CMK (cell line): ENCODE results near the gene EIF4EBP2.

Experiments used
- DNase-seq: peaks from one replicate; pipeline ENCODE4 v3.0.0-alpha.2; 2010; ENCODE audit warnings: low read depth

The EIF4EBP2 gene

DNA sequence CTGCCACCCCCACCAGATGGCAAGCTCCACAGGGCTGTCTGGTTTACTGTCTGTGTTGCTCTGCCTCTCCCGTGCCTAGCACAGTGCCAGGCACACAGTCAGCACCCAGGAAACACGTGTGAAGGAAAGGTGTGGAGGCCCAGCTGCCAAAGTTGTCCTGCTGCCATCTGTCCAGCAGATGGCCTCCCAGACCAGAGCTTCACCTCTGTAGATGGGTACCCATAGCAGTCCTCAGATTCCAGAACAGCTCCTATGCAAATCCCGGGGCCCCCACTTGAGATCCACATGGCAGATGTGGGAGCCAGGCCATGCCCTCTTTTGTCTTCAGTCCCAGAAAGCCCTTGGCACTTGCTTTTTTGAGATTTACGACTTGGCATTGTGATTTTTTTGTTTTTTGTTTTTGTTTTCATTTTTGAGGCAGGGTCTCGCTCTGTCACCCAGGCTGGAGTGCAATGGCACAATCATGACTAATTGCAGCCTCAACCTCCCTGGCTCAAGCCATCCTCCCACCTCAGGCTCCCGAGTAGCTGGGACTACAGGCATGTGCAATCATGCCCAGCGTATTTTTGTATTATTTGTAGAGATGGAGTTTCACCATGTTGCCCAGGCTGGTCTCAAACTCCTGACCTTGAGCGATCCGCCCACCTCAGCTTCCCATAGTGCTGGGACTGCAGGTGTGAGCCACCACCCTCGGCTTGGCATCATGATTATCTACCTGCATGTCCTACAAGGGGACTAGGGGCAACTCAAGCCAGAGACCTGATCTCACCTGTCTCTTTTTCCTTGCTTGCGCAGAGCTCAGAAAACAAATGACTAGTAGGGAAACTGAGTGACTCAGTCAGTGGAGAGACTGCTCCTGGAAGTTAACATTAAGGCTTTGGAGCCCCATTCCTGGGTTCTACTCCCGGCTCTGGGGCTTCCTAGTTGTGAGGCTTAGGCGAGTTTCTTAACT is 57.7 kb downstream of the EIF4EBP2 start:
- peak; percentile 24 for DNase-seq

DNA sequence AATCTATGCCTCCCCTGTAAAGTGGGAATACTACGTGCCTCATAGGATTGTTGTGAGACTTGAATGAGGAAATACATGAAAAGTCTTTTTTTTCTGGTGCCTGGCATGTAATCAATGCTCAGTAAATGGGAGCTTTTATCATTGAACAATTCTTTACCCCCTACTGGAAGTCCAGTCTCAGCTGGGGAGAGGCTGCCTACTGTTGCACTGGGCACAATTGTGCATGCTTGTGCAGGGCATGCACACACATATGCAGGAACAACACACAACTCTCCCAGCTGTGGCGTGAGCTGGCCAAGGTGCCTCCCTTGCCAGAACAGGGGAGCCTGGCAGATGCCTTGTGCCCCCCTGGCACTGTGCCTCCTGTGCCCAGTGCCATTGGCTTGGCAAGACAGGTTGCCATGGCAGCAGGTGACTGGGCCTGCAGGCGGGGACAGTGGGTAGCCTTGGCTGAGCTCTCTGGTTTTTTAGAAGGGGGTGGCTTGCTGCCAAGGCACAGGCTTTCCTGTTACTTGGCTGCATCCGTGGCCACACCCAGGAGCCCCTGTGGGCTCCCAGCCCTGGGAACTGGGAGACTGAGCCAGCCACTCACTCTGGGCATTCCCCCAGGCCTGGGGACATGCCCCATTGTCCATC is 58.5 kb downstream of the EIF4EBP2 start:
- DNase-seq = no peak

DNA sequence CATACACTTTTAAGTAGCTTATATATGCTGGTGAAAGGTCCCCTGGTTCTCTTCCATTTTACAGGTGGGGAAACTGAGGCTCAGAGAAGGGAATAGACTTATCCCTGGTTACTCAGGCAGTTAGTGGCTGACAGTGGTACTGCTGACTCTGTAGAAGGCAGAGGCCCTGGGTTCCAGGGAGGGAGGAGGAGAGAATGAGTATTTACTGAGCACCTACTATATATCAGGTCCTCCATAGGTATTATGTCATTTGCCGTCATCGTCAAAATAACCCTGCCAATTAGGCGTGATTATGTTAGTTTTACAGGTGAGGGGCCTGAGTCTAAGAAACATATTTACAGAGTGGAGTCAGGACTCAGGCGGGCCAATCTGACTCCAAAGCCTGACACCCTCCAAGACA is 61.3 kb downstream of the EIF4EBP2 start:
- no peak for DNase-seq

DNA sequence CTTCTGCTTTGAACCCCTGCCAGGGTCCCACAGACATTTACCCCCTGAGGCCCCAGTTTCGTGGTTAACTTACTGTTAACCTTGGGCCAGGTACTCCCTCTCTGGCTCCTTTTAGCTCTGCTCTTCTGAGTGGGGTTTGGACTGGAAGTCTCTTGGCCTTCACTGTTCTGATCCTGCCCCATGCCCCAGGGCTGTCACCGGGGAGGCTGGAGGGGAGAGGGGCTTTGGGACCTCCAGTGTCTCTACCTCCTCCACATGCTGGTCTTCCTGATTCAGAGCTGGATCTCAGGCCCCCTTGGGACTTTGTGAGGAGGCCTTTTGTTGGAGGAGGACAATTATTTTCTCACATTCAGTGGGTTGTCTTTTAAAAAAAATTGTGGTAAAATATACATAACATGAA is 61.9 kb downstream of the EIF4EBP2 start:
- DNase-seq = no peak

DNA sequence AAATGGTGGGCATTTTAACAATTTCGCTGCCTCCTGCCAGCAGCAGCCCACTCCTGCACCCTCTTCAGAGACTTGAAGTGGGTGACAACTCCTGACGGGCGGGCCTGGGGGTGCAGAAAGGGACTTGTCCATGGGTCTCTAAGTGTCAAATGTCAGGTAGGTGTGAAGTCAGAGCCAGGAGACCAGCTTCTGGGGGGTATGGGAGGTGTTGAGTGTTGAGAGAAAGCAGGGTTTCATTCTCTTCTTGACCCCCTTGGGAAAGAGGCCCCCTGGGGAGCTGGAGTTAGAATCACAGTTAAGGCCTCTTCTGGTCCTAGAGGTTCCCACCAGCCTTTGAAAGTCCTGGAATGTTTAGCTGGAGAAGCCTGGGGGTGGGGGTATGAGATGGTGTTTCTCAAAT is 63.0 kb downstream of the EIF4EBP2 start:
- DNase-seq = no peak

DNA sequence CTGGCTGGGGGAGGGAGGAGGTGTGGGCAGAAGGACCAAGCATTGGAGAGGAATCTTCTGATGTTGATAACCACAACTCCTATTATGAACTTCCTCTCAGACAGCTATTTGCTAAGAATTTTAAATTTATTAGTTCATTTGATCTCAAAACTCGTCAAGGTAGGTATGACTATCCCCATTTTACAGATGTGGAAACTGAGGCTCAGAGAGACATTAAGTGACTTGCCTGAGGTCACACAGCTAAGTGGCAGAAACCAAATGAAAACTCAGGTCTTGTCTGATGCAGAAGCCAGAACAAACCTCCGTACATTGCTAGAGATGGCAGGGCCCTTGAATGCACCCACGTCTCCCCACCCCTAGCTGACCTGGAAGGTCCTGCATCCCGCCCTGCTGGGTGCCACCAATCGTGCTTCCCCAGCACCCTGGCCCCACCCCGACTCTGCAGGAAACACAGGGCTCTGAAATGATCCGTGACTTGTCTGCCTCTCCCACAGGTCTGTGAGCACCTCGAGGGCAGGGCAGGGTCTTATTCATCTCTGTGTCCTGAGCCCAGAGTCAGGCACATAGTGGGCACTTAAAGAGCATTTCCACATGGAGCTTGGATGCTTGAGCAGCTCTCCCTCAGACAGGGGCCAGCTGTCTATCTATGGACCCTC is 69.0 kb downstream of the EIF4EBP2 start:
- no peak for DNase-seq

DNA sequence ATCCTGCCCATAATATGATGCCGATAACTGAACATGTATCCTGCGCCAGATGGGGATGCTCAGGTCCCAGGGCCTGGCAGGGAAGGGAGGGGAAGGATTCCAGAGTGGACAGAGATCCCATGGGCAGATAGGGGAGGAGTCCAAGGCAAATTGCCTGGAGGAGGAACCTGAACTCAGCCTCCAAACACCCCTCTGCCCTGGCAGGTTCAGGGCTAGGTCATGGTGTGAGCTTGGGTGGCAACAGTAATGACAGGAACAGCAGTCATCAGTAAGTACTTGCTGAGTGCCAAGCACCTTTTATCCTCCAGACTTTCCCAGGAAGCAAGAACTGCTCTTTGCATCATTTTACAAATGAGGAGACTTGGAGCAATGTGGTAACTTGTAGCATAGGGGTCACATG is 70.8 kb downstream of the EIF4EBP2 start:
- no peak for DNase-seq

DNA sequence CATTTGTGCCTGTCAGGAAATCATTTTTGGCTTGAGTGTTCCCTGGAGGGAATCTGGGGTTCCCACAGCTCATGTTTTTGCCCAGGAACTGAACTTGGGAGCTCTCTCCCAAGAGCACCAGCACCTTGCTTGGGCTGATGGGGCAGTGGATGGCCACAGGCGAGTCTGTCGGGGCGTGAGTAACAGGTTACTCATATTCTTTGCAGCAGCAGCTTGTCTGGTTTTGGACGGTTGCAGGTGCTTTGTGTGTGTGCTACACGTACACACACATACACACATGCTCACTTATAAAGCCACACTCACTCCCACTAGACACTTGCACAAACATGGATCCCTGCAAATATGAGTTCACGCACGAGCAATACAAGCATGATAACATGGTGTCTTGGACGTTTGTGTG is 71.7 kb downstream of the EIF4EBP2 start:
- no peak for DNase-seq

DNA sequence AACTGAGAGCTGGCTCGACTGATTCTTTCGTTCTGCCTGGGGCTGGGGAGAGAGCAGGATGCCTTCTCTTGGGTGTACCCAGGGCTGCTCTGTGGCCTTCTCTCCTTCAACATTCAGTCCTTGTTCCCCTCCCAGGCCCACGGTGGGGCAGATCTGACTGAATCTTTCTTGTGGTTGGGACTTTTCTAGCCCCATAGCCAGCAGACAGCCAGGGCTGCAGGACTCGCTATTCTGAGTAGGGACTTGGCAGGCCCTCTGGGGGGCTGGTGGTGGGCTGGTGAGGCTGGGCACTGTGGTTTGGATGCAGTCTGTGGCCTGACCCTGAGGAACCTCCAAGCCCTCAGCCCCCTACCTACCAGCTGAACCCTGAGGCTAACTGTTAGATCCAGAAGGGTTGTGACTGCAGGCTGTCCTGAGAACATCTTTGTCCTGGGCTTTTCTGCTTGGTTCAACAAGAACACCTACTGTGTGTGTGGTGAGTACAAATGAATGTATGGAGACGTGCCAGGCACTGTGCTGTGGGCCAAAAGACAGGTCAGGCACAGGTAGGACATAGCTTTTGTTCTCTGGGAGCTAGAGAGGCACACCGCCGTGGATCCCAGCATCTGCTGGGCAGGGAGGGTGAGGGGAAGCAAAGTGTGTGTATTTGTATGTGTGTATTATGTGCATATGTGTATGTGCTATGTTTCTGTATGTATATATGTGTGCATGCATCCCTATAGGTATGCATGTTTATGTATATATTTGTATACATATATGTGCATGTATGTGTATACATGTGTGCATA is 72.5 kb downstream of the EIF4EBP2 start:
- no peak for DNase-seq

DNA sequence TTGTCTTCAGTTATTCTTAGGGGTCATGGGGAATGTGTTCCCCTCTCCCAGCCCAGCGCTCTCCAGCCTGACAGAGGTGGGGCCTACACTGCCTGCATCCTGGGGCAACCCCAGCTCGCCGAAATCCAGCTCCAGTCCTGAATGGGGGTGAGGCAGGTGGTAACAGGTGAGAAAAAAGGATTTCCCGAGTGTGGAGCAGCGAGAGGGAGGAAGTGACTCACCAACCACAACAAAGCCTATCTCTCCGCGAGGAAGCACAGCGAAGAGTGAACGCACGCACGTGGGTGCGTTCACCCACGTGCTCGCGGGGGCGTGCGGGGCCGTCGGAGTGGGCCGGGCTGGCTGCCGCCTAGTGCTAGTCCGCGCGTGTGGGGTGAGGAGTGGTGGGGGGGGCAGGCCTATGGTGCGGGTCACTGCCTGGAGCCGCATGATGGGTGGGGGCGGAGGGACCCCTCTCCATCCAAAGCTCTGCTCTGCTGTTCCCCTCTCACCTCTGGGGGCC is 73.8 kb downstream of the EIF4EBP2 start:
- no peak for DNase-seq
